Suppressor macrophage treated with lipopolysaccharide for 1 hour (primary cell): ENCODE data around the gene ARFGEF2.
A peak's percentile ranks its signal among the peaks of the same experiment; 100 is the strongest.
"Not testable (repeated sequence)": the region's sequence is repeated elsewhere in the genome, so short reads cannot be mapped to it uniquely, and the experiment has no call there.

Source experiments
- DNase-seq, 3 donors: peaks; one replicate each; pipeline ENCODE4 v3.0.0-alpha.2; 2020 to 2022

Gene ARFGEF2

DNA sequence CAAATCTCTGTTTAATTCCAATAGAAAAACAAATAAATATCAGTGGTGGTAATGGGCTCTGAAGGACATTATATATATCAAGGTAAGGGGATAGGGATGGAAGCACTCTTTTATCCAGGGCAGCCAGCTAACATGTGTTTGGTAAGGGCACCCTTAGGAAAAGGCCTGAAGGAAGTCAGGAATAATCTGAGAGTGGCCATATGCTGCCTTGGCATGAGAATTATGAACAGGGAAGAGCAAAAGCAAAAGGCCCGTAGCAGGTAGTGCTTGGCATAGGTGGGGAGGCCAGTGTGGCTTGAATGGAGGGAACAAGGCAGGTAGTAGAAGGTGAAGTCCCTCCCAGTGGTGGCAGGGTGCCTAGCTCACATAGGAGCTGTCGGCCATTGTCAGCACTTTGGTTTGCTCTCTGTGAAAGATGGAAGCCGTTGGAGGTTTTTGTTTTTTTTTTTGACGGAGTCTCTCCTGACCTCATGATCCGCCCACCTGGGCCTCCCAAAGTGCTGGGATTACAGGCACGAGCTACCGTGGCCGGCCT, 85.0 kb downstream of the ARFGEF2 start:
- no peak for DNase-seq

DNA sequence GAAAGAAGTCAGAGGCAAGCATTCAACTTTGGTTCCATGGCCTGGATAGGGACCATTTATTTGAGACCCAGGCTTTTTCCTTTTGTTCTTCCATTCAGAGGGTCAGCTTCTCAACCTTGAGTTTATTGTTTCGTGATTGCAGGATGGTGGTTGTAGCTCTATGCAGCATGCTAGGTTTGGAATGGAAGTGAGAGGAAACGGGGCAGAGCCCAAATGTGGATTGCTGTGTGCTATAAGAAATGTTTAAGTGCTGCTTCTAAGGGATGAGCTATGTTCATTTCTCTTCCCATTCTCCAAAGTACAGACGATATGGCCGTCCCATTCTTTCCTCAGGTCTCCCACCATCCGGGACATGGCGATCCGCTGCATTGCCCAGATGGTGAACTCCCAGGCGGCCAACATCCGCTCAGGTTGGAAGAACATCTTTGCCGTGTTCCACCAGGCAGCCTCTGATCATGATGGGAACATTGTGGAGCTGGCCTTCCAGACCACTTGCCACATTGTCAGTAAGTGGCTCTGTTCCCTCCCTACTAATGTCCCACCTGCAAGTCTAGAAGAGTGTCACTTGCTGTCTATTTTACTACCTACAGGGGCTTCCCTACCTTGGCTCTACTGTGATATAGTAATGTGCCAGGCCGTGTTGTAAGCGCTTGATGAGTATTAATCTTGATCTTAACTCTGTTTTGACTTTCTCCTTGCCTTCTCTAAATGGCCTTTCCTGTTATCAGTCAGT, 88.6 kb downstream of the ARFGEF2 start:
- no peak for DNase-seq

GRCh38 chr20:49024220-49024619, 102.7 kb downstream of the ARFGEF2 start:
- no peak for DNase-seq

DNA sequence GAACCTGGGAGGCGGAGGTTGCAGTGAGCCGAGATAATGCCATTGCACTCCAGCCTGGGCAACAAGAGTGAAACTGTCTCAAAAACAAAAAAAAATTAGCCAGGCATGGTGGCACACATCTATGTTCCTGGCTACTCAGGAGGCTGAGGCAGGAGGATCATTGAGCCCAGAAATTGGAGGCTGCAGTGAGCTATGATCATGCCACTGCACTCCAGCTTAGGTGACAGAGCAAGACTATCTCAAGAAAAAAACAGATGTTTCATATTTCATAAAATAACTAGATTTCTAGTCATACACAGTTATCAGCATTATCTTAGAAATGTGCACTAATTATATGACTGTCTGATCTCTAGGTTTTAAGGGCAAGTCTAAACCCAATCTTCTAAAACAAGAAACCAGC, 106.7 kb downstream of the ARFGEF2 start:
- DNase-seq = not testable (repeated sequence)

- DNase-seq = peak in 1 of 3 donors; percentile 5
Observed at GRCh38 chr20:49028684-49029083, 107.2 kb downstream of the ARFGEF2 start.

DNA sequence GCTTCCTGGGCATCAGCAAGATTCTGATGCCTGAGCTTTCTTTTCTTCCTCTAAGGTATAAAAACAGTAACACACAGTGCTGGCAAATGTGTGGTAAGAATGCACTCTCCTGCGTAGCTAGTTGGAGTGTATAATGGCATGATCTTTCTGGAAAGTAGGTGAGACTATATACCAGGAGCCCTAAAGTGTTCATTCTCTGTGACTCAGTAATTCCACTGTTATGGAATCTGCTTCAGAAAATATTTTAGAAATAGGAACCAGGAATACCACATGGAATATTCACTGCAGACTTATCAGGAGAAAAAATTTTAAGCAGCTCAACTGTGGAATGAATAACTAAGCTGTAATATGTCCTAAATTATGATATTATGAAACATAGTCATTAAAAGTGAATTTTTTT, 107.7 kb downstream of the ARFGEF2 start:
- DNase-seq = no peak

- DNase-seq = no peak
Observed at GRCh38 chr20:49030954-49031619, 109.6 kb downstream of the ARFGEF2 start.

DNA sequence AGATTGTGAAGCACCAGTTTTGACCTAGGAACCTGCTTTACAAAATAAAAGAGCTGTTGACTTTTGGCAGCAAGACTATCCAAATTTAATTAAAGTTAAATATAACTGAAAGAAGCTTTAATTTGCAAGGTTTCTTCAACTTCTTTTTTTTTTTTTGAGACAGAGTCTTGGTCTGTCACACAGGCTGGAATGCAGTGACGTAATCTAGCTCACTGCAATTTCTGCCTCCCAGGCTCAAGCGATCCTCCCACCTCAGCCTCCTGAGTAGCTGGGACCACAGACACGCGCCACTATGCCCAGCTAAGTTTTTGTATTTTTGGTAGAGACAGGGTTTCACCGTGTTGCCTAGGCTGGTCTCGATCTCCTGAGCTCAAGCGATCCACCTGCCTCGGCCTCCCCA, 110.9 kb downstream of the ARFGEF2 start:
- DNase-seq = no peak

- DNase-seq = no peak
Observed at GRCh38 chr20:49034070-49034732, 112.7 kb downstream of the ARFGEF2 start.

- peak; percentile 56 to 63 (median 63) for DNase-seq
Observed at GRCh38 chr20:49037962-49038387, 116.5 kb downstream of the ARFGEF2 start.

GRCh38 chr20:49039854-49040253, 118.3 kb downstream of the ARFGEF2 start:
- DNase-seq = no peak

- no peak for DNase-seq
Observed at GRCh38 chr20:49043000-49043399, 121.5 kb downstream of the ARFGEF2 start.

DNA sequence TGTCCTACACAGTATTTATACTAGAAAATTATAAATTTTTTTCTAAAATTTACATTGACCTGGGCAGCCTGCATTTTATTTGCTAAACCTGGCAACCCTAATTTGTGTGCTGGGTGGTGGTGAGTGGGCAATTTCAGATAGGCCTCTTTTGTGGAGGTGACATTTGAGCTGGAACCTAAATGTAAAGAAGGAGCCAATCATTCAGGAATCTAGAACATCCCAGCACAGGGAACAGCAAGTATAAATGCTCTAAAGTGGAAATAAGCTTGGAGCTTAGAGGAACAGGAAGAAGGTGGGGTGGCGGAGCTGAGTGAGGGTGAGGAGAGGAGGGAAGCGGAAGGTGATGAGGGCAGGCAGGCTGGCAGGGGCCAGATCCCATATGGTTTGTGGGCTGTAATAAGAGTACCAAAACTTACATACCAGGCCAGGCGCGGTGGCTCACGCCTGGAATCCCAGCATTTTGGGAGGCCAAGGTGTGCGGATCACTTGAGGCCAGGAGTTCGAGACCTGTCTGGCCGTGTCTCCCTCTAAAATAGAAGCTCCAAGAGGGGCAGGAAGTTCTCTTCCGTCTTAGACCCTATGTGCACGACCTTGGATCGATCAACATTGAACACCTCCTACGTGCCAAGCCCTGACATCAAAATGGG, 124.1 kb downstream of the ARFGEF2 start:
- DNase-seq = peak; percentile 61 to 75 (median 64)

- DNase-seq = peak; percentile 98 to 99 (median 99)
Observed at GRCh38 chr20:49046087-49046900, 124.8 kb downstream of the ARFGEF2 start, which contains the start of gene CSE1L. TSS of gene CSE1L (plus strand) at chr20:49046312. CDS start at chr20:49058464, 12,152 bp downstream.

- DNase-seq = no peak
Observed at GRCh38 chr20:49052334-49052733, 130.8 kb downstream of the ARFGEF2 start.

DNA sequence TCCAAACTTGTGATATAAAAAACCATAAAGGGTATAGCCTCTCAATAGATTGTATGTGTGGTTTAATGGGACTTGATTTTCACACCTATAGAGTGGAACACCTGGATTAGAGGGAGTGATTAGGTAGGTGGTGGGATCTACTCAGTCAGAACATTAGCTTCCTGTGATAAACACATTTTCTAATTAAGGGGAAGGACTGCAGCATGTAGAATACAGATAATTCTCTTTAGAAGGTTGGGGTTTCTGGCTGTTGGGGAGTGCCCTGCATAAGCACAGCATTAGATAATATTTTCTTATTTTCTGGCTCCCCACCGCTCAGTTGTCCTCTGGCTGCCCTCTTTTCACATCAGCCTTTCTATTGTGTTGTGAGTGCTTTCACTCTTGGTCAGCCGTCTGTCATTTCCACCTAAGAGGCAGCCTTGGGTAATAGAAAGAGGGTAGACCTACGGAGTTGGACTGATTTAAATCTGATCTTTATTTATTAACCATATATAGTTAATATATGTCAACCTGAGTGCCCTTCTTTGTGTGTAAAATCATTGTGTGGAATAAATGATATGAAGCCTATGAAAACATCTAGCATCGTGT, 132.6 kb downstream of the ARFGEF2 start:
- no peak for DNase-seq

DNA sequence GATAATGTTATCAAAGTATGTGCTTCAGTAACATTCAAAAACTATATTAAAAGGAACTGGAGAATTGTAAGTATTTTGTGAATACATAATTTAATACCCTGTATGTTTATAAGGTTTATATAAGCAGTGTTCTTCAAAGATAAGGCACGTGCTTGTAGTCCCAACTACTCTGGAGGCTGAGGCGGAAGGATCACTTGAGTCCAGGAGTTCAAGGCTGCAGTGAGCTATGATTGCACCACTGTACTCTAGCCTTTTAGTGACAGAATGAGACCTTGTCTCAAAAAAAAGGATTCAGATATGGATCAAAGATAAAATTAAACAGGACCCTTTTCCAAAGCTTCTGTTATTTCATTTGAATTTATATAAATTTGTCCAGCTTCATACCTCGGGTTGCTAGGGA, 141.8 kb downstream of the ARFGEF2 start:
- DNase-seq = no peak

GRCh38 chr20:49074521-49074920, 153.0 kb downstream of the ARFGEF2 start:
- no peak for DNase-seq

DNA sequence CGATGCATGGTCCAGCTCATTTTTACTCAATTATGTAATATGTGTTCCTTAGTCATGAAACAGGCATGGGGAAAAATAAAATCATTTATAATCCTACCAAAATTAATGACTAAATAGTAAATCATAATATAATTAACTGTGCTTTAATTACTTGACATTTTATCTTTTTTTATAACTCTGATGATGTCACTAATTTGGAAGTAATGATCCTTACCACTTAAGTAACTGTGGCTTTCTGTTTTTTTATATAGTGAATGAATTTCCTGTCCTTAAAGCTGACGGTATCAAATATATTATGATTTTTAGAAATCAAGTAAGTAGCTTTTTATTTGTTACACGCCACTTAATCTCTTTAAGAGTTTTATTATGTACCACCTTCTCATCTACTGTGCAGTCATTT, 156.8 kb downstream of the ARFGEF2 start:
- DNase-seq = no peak

DNA sequence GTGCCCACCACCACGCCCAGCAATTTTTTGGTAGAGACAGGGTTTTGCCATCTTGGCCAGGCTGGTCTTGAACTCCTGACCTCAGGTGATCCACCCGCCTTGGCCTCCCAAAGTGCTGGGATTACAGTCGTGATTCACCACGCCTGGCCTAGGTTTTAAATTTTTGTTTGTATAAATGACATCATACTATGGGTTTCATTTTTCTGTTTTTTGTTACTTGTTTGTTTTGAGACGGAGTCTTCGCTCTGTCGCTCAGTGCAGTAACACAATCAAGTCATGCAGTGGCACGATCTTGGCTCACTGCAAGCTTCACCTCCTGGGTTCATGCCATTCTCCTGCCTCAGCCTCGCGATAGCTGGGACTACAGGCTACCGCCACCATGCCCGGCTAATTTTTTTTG, 160.8 kb downstream of the ARFGEF2 start:
- not testable (repeated sequence) for DNase-seq
